ENCODE measurements around the gene NAA80. TPM values are rescaled to one million over a fixed set of nuclear protein-coding genes. Genes with fewer than 3 reads are reported as not detected.

Gene NAA80
- polyA plus RNA-seq, 3 donors, result 2.3 to 21.3 (median 4.6) TPM

GRCh38 chr3:50342813-50343633 lies 43.8 kb upstream of the NAA80 start:
- Mint-ChIP-seq H3K27ac (peak overlapping the region in 1 of 7 donors; percentile 30), H3K36me3 (peaks cover 9 to 14% of the 10 kb centered on the region in 2 donors), H3K9me3 (no peaks in the 10 kb centered on the region), H3K4me1 (peaks cover 76% of the 10 kb centered on the region), H3K4me3 (no peak overlapping the region), H3K27me3 (ENCODE audit: low read depth in 3 of 3) (no peaks in the 10 kb centered on the region)
- intact Hi-C loops (cut with micrococcal nuclease), result no loop called here
- Histone ChIP-seq H3K4me2 (replicated peaks; ENCODE audit: extremely low read depth, low read length, poor library complexity, severe bottlenecking) (no peak overlapping the region), H3K27ac (ENCODE audit: low read depth in 1 of 2, low read length in 2 of 2) (no peak overlapping the region), H3K9ac (ENCODE audit: insufficient read depth, low read length, poor library complexity, severe bottlenecking) (no peak overlapping the region), H4K20me1 (ENCODE audit: insufficient read depth, low read length) (peaks cover 12% of the 10 kb centered on the region), H3K79me2 (ENCODE audit: insufficient read depth, low read length) (peaks cover 46% of the 10 kb centered on the region), H3K9me3 (replicated peaks in 1 of 2; ENCODE audit: control insufficient read depth in 1 of 2, insufficient read depth in 1 of 2, low read length in 2 of 2) (no peaks in the 10 kb centered on the region), H3K4me3 (replicated peaks in 1 of 3; ENCODE audit: low read depth in 2 of 3, low read length in 3 of 3) (no peak overlapping the region), H3K27me3 (ENCODE audit: control insufficient read depth in 2 of 2, insufficient read depth in 2 of 2, low read length in 2 of 2) (no peaks in the 10 kb centered on the region), H3K4me1 (ENCODE audit: control insufficient read depth in 1 of 2, insufficient read depth in 2 of 2, low read length in 2 of 2) (peaks cover 63 to 88% of the 10 kb centered on the region in 2 donors), H3K36me3 (replicated peaks in 1 of 2; ENCODE audit: control insufficient read depth in 1 of 2, insufficient read depth in 2 of 2, low read length in 2 of 2) (peaks cover 2 to 4% of the 10 kb centered on the region in 2 donors), H2AFZ (ENCODE audit: insufficient read depth, low read depth, low read length, poor library complexity, severe bottlenecking) (no peak overlapping the region)
- TF ChIP-seq CTCF (IDR thresholded peaks at IDR 0.05), result no peak
- WGBS (ENCODE audit: insufficient coverage), result 87% methylated on average over 8 of the region's 13 CpGs
- DNase-seq, result no peak

- Histone ChIP-seq H3K9me3 (replicated peaks in 1 of 2; ENCODE audit: control insufficient read depth in 1 of 2, insufficient read depth in 1 of 2, low read length in 2 of 2) (no peaks in the 10 kb centered on the region), H3K4me1 (ENCODE audit: control insufficient read depth in 1 of 2, insufficient read depth in 2 of 2, low read length in 2 of 2) (peaks cover 58 to 91% of the 10 kb centered on the region in 2 donors), H3K27ac (ENCODE audit: low read depth in 1 of 2, low read length in 2 of 2) (peak overlapping the region; percentile 91 to 98), H4K20me1 (ENCODE audit: insufficient read depth, low read length) (peaks cover 7% of the 10 kb centered on the region), H3K4me2 (replicated peaks; ENCODE audit: extremely low read depth, low read length, poor library complexity, severe bottlenecking) (peak overlapping the region; percentile 95), H3K36me3 (replicated peaks in 1 of 2; ENCODE audit: control insufficient read depth in 1 of 2, insufficient read depth in 2 of 2, low read length in 2 of 2) (no peaks in the 10 kb centered on the region), H2AFZ (ENCODE audit: insufficient read depth, low read depth, low read length, poor library complexity, severe bottlenecking) (no peak overlapping the region), H3K79me2 (ENCODE audit: insufficient read depth, low read length) (peaks cover 55% of the 10 kb centered on the region), H3K27me3 (ENCODE audit: control insufficient read depth in 2 of 2, insufficient read depth in 2 of 2, low read length in 2 of 2) (no peaks in the 10 kb centered on the region), H3K9ac (ENCODE audit: insufficient read depth, low read length, poor library complexity, severe bottlenecking) (peak overlapping the region; percentile 94), H3K4me3 (replicated peaks in 1 of 3; ENCODE audit: low read depth in 2 of 3, low read length in 3 of 3) (peak overlapping the region in 2 of 3 experiments; percentile 83 to 94)
- 73% methylated on average over 13 of the region's 13 CpGs for WGBS (ENCODE audit: insufficient coverage)
- Mint-ChIP-seq H3K27me3 (ENCODE audit: low read depth in 3 of 3) (no peaks in the 10 kb centered on the region), H3K4me1 (peaks cover 69% of the 10 kb centered on the region), H3K27ac (peak overlapping the region in 2 of 7 donors; percentile 25 to 75), H3K36me3 (peaks cover 5 to 7% of the 10 kb centered on the region in 2 donors), H3K4me3 (peak overlapping the region in 1 of 2 donors; percentile 88), H3K9me3 (no peaks in the 10 kb centered on the region)
- DNase-seq, result no peak
- intact Hi-C loops (cut with micrococcal nuclease), result no loop called here
- no peak for TF ChIP-seq CTCF (IDR thresholded peaks at IDR 0.05)
Measured at GRCh38 chr3:50341996-50342650, 42.9 kb upstream of the NAA80 start.
